K562 (cell line): ENCODE results near the gene PIK3R4.

Experiments used
- CEBPB ChIP-seq: fragments of 450-650 bp; IDR thresholded peaks from 2 replicates; pipeline ENCODE4 v1.6.1; 2016; ENCODE audit warnings: missing genetic modification characterization, missing compliant biosample characterization
- ETV6 ChIP-seq, 3 experiments: fragments of 150-350 bp in 1 of 3; sonication (generic) in 1 of 3; formaldehyde crosslinking in 1 of 3; IDR thresholded peaks; 2 replicates each; pipeline versions ENCODE4 v1.6.1 to v1.8.0; 2014 to 2022; ENCODE audit warnings: borderline replicate concordance in 2 of 3, low read depth in 2 of 3, antibody characterized with exemption in 1 of 3, low read length in 1 of 3, mild to moderate bottlenecking in 1 of 3, missing genetic modification reagents in 1 of 3
- NR1H2 ChIP-seq: sonication (generic); formaldehyde crosslinking; IDR thresholded peaks from 2 replicates; pipeline ENCODE4 v1.4.0; 2020; ENCODE audit warnings: mild to moderate bottlenecking, missing genetic modification reagents
- NR2C2 ChIP-seq, 2 experiments: fragments of 200-800 bp in 1 of 2; sonication (Bioruptor generic) in 1 of 2; sonication (generic) in 1 of 2; formaldehyde crosslinking in 1 of 2; IDR thresholded peaks; 2 replicates each; pipeline versions ENCODE4 v1.6.1 to v1.8.0; 2016 to 2022; ENCODE audit warnings: mild to moderate bottlenecking in 1 of 2, missing compliant biosample characterization in 1 of 2, missing genetic modification characterization in 1 of 2, missing genetic modification reagents in 1 of 2
- POLR2A ChIP-seq: fragments of 450-650 bp; conservative IDR thresholded peaks from 2 replicates; pipeline ENCODE4 v1.6.1; 2016
- POLR2AphosphoS5 ChIP-seq: IDR thresholded peaks from 2 replicates; pipeline ENCODE4 v1.6.1; 2011; ENCODE audit warnings: mild to moderate bottlenecking, low read depth, low read length, moderate library complexity; ENCODE audit not compliant: control insufficient read depth, insufficient read depth
- STAT5B ChIP-seq: fragments of 250-450 bp; sonication (Bioruptor Pico); IDR thresholded peaks from 2 replicates; pipeline ENCODE4 v1.8.0; 2021; ENCODE audit warnings: mild to moderate bottlenecking, inconsistent platforms
- TF ChIP-seq, protein P1 (sequence below): fragments of 250-450 bp; sonication (Bioruptor Pico); IDR thresholded peaks from 2 replicates; pipeline ENCODE4 v1.5.1; 2021; ENCODE audit warnings: mild to moderate bottlenecking
- TF ChIP-seq, protein P2 (sequence below): fragments of 450-650 bp; formaldehyde crosslinking; IDR thresholded peaks from 2 replicates; pipeline ENCODE4 v1.4.0; 2020; ENCODE audit warnings: mild to moderate bottlenecking, moderate library complexity

DNA sequence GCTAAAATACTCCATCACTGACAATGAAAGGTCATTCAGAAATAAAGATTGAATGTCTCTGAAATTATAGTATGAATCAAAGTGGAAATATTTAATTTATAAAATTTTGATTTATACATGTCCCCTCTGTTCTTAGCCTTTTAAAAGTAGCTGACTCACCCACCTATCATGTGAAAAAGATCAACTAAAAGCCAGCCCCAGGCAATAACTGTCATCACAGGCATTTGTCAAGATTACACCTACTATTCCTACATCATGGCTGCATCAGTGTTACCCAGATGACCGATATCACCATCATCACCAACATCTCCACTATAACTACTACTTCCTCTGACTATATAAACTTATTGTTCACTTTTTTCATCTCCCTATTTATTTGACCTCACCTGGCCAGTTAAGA is 14.3 kb upstream of the PIK3R4 start:
- TF ChIP-seq CEBPB (tag): no peak
- TF ChIP-seq POLR2A: no peak
- no peak for TF ChIP-seq ETV6 (IDR thresholded peaks at IDR 0.05; ENCODE audit: borderline replicate concordance in 1 of 2, low read depth in 2 of 2, low read length in 1 of 2)
- TF ChIP-seq ETV6 (CRISPR knock-in tag; IDR thresholded peaks at IDR 0.05; ENCODE audit: borderline replicate concordance): no peak
- TF ChIP-seq NR2C2 (CRISPR knock-in tag; IDR thresholded peaks at IDR 0.05): no peak
- no peak for TF ChIP-seq NR2C2 (tag; IDR thresholded peaks at IDR 0.05)
- TF ChIP-seq, protein P1, sequence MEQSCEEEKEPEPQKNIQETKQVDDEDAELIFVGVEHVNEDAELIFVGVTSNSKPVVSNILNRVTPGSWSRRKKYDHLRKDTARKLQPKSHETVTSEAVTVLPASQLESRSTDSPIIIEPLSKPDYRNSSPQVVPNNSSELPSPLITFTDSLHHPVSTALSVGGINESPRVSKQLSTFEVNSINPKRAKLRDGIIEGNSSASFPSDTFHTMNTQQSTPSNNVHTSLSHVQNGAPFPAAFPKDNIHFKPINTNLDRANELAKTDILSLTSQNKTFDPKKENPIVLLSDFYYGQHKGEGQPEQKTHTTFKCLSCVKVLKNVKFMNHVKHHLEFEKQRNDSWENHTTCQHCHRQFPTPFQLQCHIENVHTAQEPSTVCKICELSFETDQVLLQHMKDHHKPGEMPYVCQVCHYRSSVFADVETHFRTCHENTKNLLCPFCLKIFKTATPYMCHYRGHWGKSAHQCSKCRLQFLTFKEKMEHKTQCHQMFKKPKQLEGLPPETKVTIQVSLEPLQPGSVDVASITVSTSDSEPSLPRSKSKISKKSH (CRISPR knock-in tag): no peak
- no peak for TF ChIP-seq STAT5B (CRISPR knock-in tag)
- no peak for TF ChIP-seq POLR2AphosphoS5
- TF ChIP-seq, protein P2, sequence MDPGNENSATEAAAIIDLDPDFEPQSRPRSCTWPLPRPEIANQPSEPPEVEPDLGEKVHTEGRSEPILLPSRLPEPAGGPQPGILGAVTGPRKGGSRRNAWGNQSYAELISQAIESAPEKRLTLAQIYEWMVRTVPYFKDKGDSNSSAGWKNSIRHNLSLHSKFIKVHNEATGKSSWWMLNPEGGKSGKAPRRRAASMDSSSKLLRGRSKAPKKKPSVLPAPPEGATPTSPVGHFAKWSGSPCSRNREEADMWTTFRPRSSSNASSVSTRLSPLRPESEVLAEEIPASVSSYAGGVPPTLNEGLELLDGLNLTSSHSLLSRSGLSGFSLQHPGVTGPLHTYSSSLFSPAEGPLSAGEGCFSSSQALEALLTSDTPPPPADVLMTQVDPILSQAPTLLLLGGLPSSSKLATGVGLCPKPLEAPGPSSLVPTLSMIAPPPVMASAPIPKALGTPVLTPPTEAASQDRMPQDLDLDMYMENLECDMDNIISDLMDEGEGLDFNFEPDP (CRISPR knock-in tag): no peak
- TF ChIP-seq NR1H2 (CRISPR knock-in tag): no peak
